Activated CD4-positive, CD25-positive, alpha-beta regulatory T cell treated with anti-CD3 and anti-CD28 coated beads, Interleukin-2, amount 50 U/mL, for 24 hours (primary cell): ENCODE measurements around the gene DUSP23.
A peak's percentile ranks its signal among the peaks of the same experiment; 100 is the strongest.

Experiments used
- ATAC-seq, 2 donors: fragments of 150-1000 bp; cut with Tn5 transposase; one replicate each; pipeline ENCODE4 v1.10.0; 2021; ENCODE audit warnings: mild to moderate bottlenecking in 1 of 2, moderate library complexity in 1 of 2

DUSP23 gene

GRCh38 chr1:159828581-159829272, 48.0 kb downstream of the DUSP23 start:
- ATAC-seq = no peak

- ATAC-seq = peak in 1 of 2 donors; percentile 15
Measured at GRCh38 chr1:159829273-159829634, 48.5 kb downstream of the DUSP23 start.

- no peak for ATAC-seq
Measured at GRCh38 chr1:159829822-159830465, 49.2 kb downstream of the DUSP23 start.

- ATAC-seq = no peak
Measured at GRCh38 chr1:159830722-159831121, 50.0 kb downstream of the DUSP23 start.

- no peak for ATAC-seq
Measured at GRCh38 chr1:159831412-159832141, 50.8 kb downstream of the DUSP23 start.
